GM19025 (cell line): Measurements from ENCODE around the gene CHD6.

Experiments
- ATAC-seq: cut with Tn5 transposase; IDR thresholded peaks from one replicate; pipeline ENCODE4 v1.9.1; 2021; ENCODE audit warnings: mild to moderate bottlenecking, low read depth, moderate library complexity; ENCODE audit not compliant: unreplicated experiment

The CHD6 gene

GRCh38 chr20:41375846-41376245 lies 242.3 kb downstream of the CHD6 start:
- no peak for ATAC-seq

- ATAC-seq: no peak
These were observed 244.0 kb downstream of the CHD6 start for GRCh38 chr20:41373931-41374920.

GRCh38 chr20:41373251-41373783 lies 244.9 kb downstream of the CHD6 start:
- no peak for ATAC-seq

GRCh38 chr20:41371371-41371770 lies 246.8 kb downstream of the CHD6 start:
- ATAC-seq: no peak

GRCh38 chr20:41370176-41370575 lies 248.0 kb downstream of the CHD6 start:
- ATAC-seq: no peak

- ATAC-seq: no peak
These were observed 248.5 kb downstream of the CHD6 start for GRCh38 chr20:41369673-41370072.

GRCh38 chr20:41367956-41368355 lies 250.2 kb downstream of the CHD6 start:
- ATAC-seq: no peak

- ATAC-seq: no peak
These were observed 250.8 kb downstream of the CHD6 start for GRCh38 chr20:41367393-41367695.

- ATAC-seq: no peak
These were observed 251.4 kb downstream of the CHD6 start, which contains the start of gene EMILIN3 for GRCh38 chr20:41366546-41367392. TSS of gene EMILIN3 (minus strand) at chr20:41366818. CDS start at chr20:41366634, 184 bp downstream.

GRCh38 chr20:41365777-41366545 lies 252.2 kb downstream of the CHD6 start:
- ATAC-seq: no peak

- ATAC-seq: no peak
These were observed 253.0 kb downstream of the CHD6 start for GRCh38 chr20:41364967-41365765.

GRCh38 chr20:41364236-41364855 lies 253.8 kb downstream of the CHD6 start:
- ATAC-seq: no peak

- no peak for ATAC-seq
These were observed 254.6 kb downstream of the CHD6 start for GRCh38 chr20:41363601-41364000.

- ATAC-seq: no peak
These were observed 255.4 kb downstream of the CHD6 start for GRCh38 chr20:41362748-41363140.

- ATAC-seq: no peak
These were observed 256.1 kb downstream of the CHD6 start for GRCh38 chr20:41361757-41362747.

GRCh38 chr20:41360831-41361756 lies 257.1 kb downstream of the CHD6 start:
- ATAC-seq: no peak

- ATAC-seq: no peak
These were observed 258.6 kb downstream of the CHD6 start for GRCh38 chr20:41359541-41360011.
